Stomach (tissue), 4 donors: ENCODE results near the gene CRABP1.

Experiments
- CTCF ChIP-seq, 7 experiments: fragments of 450-650 bp in 4 of 7; fragments of 200-600 bp in 3 of 7; sonication (generic) in 3 of 7; IDR thresholded peaks; one replicate each; pipeline ENCODE4 v1.5.1; 2016 to 2019; ENCODE audit warnings: antibody characterized with exemption in 7 of 7, control low read depth in 2 of 7, mild to moderate bottlenecking in 1 of 7
- EP300 ChIP-seq: sonication (generic); formaldehyde crosslinking; IDR thresholded peaks from one replicate; pipeline ENCODE4 v1.6.1; 2017; ENCODE audit warnings: antibody characterized with exemption
- POLR2A ChIP-seq, 4 donors: fragments of 450-650 bp; IDR thresholded peaks; one replicate each; pipeline ENCODE4 v1.6.1; 2016; ENCODE audit warnings: antibody characterized with exemption in 4 of 4, control low read depth in 2 of 4, mild to moderate bottlenecking in 1 of 4, moderate library complexity in 1 of 4
- POLR2AphosphoS5 ChIP-seq, 3 donors: sonication (generic); formaldehyde crosslinking; IDR thresholded peaks; one replicate each; pipeline ENCODE4 v1.6.1; 2016; ENCODE audit warnings: antibody characterized with exemption in 3 of 3

- TF ChIP-seq POLR2AphosphoS5 (IDR thresholded peaks at IDR 0.05) (no peak), CTCF (IDR thresholded peaks at IDR 0.05) (no peak), POLR2A (IDR thresholded peaks at IDR 0.05) (no peak), EP300 (no peak)
These were observed 18.1 kb downstream of the CRABP1 start for GRCh38 chr15:78358102-78358870.
